Activated CD8-positive, alpha-beta memory T cell treated with anti-CD3 and anti-CD28 coated beads for 4 hours (primary cell): ENCODE results near the gene FOXE1.

Experiments used
- DNase-seq, 2 donors: peaks; one replicate each; pipeline ENCODE4 v3.0.0-alpha.2; 2020; ENCODE audit warnings: low read depth in 2 of 2

Gene FOXE1

DNA sequence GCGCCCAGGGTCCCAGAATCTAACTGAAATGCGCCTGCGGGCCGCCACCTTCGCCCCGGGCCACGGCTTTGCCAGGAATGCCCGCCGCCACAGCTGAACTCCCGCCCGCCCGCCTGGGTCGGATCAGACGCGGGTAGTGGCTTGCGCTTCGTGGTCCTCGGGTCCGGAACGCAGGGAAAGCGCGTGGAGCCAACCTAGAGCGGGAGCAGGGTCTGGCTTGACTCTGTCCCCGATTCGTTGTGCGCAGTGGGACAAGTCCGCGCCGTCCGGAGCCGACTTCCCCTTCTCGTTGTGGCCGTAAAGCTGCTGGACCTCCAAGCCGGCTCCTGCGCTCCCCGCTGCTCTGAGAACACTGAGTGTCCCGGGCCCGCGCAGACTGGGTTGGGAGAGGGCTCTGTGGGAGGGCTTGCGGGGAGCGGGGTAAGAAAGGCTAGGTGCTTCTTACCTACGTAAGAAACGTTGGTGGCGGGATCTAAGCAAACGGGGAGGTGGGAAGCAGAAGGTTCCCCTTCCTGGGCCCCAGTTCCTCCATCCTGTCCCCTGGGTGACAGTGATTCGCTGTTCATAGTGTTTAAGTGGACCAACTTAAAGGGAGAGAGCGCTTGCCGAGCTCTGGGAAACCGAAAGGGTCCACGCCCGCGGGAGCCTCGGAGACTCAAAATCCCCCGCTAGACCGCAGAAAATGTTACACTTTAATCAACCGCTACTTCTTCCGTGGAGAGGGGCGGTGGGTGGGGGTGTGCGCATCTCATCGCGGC lies 4.4 kb upstream of the FOXE1 start:
- DNase-seq, result no peak

DNA sequence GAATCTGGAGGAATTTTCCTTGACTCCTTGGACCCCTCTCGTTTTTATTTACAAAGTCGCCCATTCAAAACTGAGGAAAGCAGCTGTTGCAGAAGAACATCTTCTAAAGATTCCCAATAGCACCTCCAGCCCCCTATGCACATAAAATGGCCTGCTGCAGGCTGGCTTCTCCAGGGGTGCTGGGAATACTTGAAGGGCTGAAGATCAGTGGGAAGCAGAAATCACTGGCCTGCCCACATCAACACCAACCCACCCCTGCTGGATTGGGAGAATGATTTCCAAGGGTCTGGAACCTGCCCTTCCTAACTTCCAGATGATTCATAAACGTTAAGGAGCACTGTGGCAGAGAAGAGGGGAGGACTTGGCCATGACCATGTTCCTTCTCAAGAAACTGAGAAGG lies 3.0 kb upstream of the FOXE1 start:
- DNase-seq, result no peak

DNA sequence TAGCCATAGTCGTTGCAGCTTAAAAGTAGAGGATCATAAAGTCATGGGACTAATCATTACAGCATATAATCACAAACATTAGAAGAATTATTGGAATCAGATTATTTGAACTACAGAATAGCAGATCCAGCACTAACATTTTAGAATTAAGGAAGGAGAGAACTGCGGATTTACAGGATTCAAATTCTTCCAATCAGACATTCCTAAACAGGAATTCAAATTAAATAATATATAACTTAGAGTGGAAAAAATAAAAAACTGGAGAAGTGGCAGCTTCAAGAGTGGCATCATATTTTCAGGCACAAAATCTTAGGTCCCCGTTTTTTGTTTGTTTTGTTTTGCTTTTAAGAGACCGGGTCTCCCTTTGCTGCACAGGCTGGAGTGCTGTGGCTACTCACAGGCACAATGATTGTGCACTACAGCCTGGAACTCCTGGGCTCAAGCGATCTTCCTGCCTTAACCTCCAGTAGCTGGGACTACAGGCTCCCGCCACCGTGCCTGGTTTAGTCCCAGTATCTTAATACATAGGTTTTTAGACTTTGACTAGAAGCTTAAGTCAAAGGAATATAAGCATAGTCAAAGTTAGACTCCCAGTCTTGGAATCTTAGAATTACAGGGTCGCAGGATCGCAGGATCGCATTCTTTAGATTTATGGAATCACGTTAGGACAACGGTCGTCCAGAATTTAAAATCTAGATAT lies 2.1 kb upstream of the FOXE1 start:
- no peak for DNase-seq

DNA sequence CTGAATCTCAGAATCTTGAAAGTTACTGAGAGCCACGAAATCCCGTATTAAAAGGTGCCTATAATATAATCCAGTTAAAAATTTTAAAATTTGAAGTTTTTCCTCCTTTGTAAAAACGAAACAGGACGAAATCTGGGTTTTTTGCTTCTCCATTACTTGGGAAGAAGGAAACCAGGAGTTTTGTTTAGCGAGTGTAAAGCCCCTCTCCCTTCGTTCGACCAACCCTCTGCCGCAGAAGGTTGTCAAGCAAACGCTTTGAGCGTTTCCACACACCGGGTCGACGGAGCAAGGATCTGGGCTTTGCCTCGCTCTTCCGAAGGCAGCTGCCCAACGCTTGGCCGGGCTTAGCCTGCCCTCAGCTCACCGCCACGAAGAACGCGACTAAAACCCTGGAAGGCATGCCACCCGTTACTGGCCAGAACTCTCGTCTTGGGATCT lies 1.6 kb upstream of the FOXE1 start:
- no peak for DNase-seq

DNA sequence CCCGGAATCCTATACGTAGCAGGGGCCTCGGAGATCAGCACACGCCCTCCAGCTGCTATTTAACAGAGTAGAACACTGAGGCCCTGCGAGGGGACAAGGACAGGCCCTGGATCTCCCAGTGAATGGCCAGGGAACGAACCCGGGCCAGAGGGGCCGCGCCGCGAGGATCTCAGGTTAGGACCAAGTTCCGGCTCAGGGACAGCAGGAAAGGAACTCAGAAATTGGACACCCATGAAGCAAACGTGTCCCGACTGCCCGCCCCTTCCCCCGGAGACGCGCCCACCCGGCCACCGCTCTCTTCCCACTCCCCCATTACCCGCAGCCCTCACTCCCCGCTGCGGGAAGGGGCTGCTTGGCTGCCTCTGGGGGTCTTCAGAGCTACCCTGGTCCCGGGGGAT lies 1.0 kb upstream of the FOXE1 start:
- no peak for DNase-seq

DNA sequence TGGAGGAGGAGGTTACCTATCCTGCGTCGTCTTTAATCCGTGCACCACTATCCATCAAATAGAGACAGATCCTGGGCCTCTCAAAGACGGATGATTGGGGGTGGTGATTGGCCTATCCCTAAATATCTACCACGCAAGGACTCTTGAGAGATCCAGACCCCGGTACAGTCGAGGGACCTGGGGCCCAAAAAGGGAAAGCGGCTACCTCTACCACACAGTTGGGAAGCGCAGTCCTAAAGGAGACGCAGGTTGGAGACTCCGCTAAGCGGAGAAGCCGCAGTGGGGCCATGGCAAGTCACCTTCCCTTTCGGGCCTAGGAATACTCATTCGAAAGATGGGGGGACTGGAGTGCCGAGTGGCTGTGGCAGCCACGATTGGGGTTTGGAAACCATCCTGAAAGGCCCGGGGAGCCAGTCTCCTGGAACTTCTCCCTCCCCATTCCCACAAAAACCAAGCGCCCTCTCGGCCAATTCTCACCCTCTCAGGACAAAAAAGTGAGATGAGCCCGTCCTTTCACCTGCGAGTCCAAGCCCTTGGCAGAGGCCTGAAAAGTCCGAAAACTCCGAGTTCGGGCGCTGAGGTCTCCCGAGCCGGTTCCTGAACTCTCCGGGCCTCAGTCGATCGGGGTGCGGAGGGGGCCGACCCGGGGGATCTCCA lies 499 bp upstream of the FOXE1 start:
- no peak for DNase-seq

DNA sequence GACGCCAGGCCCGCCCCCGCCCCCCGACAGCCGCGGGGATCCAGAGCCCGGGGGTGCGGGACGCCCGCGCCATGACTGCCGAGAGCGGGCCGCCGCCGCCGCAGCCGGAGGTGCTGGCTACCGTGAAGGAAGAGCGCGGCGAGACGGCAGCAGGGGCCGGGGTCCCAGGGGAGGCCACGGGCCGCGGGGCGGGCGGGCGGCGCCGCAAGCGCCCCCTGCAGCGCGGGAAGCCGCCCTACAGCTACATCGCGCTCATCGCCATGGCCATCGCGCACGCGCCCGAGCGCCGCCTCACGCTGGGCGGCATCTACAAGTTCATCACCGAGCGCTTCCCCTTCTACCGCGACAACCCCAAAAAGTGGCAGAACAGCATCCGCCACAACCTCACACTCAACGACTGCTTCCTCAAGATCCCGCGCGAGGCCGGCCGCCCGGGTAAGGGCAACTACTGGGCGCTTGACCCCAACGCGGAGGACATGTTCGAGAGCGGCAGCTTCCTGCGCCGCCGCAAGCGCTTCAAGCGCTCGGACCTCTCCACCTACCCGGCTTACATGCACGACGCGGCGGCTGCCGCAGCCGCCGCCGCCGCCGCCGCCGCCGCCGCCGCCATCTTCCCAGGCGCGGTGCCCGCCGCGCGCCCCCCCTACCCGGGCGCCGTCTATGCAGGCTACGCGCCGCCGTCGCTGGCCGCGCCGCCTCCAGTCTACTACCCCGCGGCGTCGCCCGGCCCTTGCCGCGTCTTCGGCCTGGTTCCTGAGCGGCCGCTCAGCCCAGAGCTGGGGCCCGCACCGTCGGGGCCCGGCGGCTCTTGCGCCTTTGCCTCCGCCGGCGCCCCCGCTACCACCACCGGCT lies 1.0 kb downstream of the FOXE1 start:
- no peak for DNase-seq

DNA sequence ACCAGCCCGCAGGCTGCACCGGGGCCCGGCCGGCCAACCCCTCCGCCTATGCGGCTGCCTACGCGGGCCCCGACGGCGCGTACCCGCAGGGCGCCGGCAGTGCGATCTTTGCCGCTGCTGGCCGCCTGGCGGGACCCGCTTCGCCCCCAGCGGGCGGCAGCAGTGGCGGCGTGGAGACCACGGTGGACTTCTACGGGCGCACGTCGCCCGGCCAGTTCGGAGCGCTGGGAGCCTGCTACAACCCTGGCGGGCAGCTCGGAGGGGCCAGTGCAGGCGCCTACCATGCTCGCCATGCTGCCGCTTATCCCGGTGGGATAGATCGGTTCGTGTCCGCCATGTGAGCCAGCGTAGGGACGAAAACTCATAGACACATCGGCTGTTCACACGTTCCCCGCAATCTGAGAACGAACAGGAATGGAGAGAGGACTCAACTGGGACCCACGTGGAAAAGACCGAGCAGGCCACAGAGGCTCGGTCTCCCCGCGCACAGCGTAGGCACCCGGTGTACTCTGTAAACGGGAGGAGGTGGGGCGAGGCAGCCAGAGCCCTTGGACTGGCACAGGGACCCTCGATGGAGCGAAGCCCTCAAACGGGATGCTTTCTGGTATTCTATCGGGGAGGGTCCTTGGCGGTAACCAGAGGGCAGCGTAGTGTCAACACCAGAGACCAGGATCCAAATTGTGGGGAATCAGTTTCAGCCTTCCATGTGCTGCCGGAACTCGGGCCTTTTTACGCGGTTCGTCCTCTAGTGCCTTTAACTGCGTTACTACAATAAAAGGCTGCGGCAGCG lies 1.9 kb downstream of the FOXE1 start:
- no peak for DNase-seq

DNA sequence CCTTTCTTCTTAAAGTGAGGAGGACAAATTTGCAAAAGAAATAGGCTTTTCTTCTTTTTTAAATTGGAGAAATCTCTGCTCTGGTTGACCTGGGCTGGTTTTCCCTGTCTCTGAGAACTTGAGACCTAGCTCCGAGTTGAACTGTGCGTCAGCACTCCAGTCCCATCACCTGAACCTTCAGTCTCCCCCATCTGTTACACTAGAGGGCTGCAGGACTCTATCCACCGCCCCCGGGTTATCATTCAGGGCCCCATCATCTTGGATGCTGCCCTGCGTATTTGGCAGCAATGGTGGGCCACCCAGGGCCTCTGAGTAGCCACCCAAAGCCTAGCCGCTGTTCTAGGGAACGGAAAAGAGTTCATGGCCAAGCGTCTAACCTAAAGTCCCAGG lies 2.5 kb downstream of the FOXE1 start:
- no peak for DNase-seq

DNA sequence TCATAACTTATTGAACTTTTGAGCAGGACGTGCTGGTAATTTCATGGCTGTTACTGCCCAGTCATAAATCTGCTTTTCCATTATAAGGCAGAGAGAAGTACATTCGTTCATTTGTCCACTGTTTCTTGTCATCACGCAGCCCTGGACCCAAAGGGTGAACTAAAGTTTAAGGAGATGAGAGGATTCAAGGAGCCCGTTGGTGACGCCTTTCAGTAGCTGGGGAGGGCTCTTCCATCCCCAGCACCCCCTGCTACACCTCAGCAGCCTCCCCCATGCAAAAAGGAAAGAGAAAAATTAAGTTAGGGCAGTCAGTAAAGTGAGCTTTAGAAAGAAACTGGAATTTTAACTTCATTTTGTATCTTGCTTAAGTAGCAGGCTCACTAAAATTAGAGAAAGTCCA lies 2.9 kb downstream of the FOXE1 start:
- DNase-seq, result no peak

DNA sequence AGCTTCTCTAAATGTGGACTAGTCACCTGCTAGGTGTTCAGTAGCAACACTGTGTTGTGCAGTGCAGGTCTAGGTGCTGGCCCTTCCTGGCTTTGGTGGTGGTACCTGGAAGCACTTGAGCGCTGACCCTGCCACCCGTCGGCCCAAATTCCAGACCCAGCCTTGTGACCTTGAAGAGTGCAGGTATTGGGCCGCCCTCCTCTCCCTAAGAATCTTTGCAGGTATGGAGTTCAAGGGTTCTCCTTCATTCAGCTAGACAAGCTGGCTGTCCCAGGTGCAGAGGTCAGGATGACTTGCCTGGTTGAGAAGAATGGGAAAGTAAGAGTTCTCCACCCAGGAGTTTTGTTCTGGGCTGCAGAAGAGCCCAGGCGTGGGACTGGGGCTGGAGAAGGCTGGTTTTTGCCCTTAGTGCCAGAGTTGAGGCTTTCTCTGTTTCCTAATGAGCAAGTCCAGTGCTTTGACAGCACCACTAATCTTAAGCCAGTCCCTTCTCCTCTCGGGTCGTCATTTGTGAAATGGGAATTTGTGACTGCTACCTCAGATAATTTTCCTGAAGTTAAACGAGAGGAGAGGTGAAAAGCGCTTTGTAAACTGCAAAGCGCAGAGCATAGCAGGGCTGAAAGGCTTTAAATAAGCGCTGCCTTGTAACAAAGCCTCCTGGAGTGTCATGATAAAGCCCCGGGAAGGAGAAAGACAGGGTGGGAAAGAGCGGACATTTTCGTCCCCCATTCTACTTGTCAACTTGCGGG lies 4.0 kb downstream of the FOXE1 start:
- no peak for DNase-seq

DNA sequence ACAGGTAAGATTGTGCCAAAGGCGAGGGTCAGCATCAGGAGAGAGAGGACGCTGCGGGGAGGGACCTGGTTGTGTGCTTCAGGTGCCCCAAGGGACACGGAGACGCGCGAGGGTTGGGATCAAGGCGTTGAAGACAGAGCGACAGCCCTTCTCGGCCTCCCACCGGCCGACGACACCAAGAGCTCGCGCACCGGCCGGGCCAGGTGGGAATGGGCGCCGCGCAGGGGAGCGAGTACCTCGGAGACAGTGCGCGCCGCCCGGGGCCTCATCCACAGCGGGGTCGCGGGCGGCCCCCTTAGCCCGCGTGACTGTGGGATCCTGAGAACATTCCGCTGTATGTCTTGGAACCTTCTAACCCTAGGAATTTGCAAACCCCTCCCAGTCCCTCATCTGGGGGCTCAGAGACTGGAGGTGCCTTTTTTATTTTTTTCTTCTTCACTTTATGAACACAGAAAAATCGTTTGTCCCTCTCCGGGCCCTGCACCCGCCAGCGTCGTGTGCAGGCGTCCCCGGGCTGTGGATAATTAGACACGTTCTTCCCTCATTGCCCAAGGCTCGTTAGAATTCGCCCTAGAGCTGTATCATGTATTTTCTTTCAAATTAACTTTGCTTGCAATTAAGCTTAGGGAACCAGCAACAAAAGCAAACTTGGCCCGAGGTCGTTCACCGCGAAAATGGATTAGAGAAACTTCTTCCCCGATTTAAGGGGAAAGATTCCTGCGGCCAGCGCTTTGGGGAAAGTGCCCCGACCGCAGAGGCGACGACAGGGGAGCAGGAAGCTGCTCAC lies 4.8 kb downstream of the FOXE1 start:
- no peak for DNase-seq

DNA sequence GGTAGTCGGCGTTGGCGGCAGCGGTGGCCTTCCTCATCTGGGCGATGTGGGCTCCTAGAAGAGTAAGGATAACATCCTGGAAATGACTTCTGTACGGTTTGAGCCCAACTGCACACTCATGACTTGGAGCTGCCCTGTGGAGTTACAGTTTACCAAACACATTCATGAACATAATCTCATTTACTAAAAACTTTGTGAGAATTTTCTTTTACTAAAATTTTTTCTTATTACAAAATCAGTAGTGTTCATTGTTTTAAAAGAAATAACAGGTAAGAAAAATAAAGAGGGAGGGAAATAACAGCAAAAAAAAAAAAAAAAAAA lies 5.3 kb downstream of the FOXE1 start:
- no peak for DNase-seq

DNA sequence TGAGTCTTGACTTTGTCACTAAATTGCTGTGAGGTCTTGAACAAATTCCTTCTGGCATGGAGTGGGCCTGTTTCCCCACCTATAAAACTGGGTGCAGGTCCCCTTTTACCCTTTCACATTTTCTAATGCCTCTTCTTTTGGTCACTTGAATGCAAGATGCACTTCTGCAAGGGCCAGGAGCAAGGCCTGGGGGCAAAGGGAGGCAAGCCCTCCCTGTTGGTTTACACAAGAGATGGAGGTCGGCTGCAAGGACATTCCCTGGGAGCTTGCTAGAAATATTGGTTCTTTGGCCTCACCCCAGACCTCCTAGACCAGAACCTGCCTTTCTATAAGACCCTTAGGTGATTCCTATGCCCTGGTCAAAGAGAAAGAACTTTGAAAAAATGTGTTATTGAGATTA lies 5.8 kb downstream of the FOXE1 start:
- no peak for DNase-seq

DNA sequence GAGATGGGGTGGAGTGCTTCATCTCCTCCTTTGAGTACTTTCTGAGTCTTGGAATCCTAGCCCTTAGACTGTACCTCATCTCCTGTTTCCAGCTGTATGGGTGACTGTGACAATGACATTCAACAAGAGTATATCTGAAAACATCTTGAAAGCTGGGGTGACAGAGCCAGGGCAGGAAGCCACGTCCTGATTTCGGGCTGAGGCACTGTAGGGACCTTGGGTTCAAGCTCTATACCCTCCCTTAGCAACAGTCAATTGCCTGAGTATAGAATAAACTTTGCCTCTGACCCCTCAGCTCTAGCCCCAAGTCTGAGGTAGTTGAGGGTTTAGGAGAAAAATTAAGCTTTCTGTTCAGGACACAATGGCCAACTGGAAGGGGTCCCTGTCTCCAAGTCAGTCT lies 6.3 kb downstream of the FOXE1 start:
- no peak for DNase-seq

DNA sequence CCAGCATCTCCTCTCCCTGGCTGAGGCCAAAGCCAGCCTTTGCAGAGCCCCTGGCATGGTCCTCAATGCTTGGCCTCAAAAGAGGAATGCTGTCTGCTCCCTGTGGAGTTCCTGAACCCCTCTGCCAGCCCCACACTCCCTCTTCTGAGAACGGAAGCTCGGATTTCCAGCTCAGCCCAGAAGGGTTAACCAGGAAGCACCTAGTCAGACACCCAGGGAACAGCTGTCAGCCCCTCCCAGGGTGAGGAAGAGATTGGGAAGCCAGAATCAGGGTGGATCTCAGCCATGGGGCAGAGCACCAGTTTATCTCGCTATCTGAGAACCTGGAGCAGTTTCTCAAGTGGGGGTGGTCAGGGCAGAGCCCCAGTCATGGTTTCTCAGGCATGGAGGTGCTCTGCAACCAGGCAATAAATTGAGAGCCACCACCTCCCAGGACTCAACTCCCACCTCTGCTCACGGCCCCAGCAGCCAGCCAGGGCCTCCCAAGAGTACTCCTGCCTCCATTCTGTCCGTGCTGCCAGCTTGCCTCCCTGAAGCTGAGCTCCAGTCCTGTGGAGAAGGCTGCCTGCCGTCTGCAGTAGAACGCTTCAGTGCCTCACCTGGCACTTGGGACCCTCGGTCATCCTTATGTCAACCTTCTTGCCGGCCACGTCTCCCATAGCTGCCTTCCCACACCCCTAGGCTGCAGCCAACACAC lies 7.6 kb downstream of the FOXE1 start:
- DNase-seq, result no peak

DNA sequence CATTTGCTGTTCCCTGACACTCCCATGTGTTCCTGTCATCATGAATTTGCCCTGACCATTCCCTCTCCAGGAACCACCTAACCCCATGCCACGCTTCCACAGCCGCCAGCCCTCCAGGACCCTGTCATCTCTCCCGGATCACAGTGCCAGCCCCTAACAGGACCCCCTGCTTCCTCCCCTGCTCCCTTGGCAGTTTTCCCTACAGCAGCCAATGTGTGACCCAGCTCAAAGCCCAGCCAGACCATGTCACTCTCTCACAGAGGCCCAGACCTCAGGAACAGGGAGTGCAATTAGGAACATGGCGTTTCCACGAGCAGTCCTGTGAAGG lies 8.1 kb downstream of the FOXE1 start:
- DNase-seq, result no peak

DNA sequence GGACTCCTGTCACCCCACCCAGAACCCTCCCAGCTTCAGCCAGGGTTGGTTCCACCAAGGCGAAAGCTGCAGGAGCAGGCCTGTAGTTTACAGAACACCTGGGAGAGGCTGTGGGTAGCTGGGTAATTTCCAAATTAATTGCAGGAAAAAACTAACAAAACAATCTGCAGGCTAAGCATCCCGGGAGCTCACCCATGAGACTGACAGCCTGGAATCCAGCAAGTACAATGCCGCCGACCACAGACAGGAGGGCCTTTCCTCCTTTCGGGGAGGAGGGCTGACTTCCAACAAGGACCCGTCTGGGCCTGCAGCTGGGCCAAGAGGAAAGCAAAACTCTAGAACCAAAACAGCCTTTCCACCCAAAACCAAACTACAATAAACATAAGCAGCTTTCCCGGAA lies 10.3 kb downstream of the FOXE1 start:
- DNase-seq, result no peak

DNA sequence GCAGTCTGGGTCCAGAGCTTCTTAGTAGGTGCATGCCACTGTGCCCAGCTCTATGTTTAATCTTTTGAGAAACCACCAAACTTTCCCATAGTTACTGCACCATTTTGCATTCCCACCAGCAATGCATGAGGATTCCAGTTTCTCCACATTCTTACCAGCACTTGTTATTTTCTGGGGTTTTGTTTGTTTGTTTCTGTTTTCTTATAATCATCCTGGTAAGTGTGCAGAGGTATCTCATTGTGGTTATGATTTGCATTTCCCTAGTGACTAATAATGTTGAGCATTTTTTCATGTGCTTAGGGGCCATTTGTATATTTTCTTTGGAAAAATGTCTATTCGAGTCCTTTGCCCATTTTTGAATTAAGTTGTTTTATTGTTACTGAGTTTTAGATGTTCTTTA lies 11.4 kb downstream of the FOXE1 start:
- DNase-seq, result no peak

DNA sequence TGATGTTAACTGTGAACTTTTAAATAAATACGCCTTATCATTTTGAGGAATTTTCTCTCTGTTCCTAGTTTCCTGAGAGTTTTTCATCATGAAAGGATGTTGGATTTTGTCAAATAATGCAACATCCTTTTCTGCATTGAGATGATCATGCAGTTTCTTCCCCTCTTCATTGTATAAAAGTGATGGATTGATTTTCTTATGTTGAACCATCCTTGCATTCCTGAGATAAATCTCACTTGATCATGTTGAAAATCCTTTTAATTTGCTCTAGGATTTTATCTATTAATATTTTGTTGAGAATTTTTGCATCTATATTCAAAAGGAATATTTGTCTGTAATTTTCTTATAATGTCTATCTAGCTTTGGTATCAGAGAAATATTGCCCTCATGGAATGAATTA lies 13.3 kb downstream of the FOXE1 start:
- DNase-seq, result no peak
